ENCODE data around the gene STOX2. TPM values are rescaled to one million over a fixed set of nuclear protein-coding genes. Genes with fewer than 3 reads are reported as not detected.

STOX2 gene
- total and polyA plus RNA-seq, 10 of the 15 experiments (the other 5 are each of a cell fraction or from before 2014, with no cell fraction given), result 0.01 to 1.2 (median 0.18) TPM; not detected in 4

DNA sequence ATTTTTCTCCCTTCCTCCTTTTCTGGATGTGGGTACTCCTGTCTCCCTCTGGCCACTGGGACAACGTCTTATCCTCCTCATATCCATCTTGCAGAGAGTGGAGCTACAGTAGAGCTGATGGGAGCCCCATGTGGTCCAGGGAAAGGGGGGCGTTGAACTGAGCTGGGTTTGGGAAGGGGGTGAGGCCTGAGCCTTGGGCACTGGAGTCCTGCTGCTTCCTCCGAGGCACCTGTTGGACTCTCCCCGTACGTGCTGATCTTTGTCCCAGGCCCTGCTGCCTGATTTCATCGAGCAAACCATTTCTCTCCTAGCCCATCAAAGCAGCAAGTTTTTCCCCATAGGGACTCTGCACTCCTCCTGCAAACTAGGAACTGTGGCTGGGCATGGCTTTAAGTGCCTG is 94.3 kb downstream of the STOX2 start:
- POLR2A ChIA-PET, result interaction anchor here (0.6 kb wide), 1 partner anchor 18 kb away, joined by 4 read pairs; no protein-coding TSS in a partner anchor
- FAIRE-seq, result no peak
- CTCF ChIA-PET, result no interaction called here
- H3K36me3 ChIP-seq (ENCODE audit: control insufficient read depth in 2 of 2, insufficient read depth in 2 of 2, low read length in 1 of 2), result no peaks in the 10 kb centered on the region
- intact Hi-C loops (cut with micrococcal nuclease; ENCODE audit: unreplicated experiment), result no loop called here
- H4K20me1 ChIP-seq (ENCODE audit: control insufficient read depth, insufficient read depth), result no peaks in the 10 kb centered on the region
- ATAC-seq, result no peak
- H2AFZ ChIP-seq (ENCODE audit: control insufficient read depth, low read depth, low read length), result no peak overlapping the region
- H3K4me2 ChIP-seq (ENCODE audit: control insufficient read depth, insufficient read depth), result no peak overlapping the region
- no peaks in the 10 kb centered on the region for H3K79me2 ChIP-seq (ENCODE audit: control insufficient read depth, insufficient read depth, low read length)
- no peak overlapping the region for H3K27ac ChIP-seq (ENCODE audit: control insufficient read depth, insufficient read depth)
- RAD21 ChIA-PET (ENCODE audit: unreplicated experiment), result no interaction called here
- no peaks in the 10 kb centered on the region for H3K27me3 ChIP-seq (replicated peaks in 1 of 2; ENCODE audit: control insufficient read depth in 2 of 2, insufficient read depth in 2 of 2, low read length in 1 of 2)
- no peak for TF ChIP-seq E4F1 (IDR thresholded peaks at IDR 0.05; ENCODE audit: borderline replicate concordance, partially characterized antibody)
- TF ChIP-seq ZBTB11 (CRISPR knock-in tag; IDR thresholded peaks at IDR 0.05), result no peak
- no peak for TF ChIP-seq MAX (IDR thresholded peaks at IDR 0.05; ENCODE audit: low read depth, low read length)
- no peak for TF ChIP-seq SP1 (IDR thresholded peaks at IDR 0.05; ENCODE audit: low read depth, low read length)
- TF ChIP-seq CREB1 (IDR thresholded peaks at IDR 0.05; ENCODE audit: low read depth), result no peak
- no peak for TF ChIP-seq LARP7 (IDR thresholded peaks at IDR 0.05)
- no peak for TF ChIP-seq ZNF384 (IDR thresholded peaks at IDR 0.05; ENCODE audit: borderline replicate concordance, low read depth, low read length)
- TF ChIP-seq NFXL1 (IDR thresholded peaks at IDR 0.05; ENCODE audit: borderline replicate concordance), result no peak
- TF ChIP-seq SMAD5 (IDR thresholded peaks at IDR 0.05; ENCODE audit: low read depth), result no peak
- H3K4me1 ChIP-seq (ENCODE audit: control insufficient read depth, insufficient read depth, low read length), result no peaks in the 10 kb centered on the region
- BruUV-seq (replicated peaks), result no TSS peak
- no peak for DNase-seq (ENCODE audit: low read depth, low spot score)
- H3K9ac ChIP-seq (ENCODE audit: control insufficient read depth, insufficient read depth, low read length), result no peak overlapping the region
- H3K4me3 ChIP-seq, result no peak overlapping the region
- 44% methylated on average over 6 of the region's 6 CpGs for WGBS (ENCODE audit: insufficient coverage, insufficient replicate concordance, low lambda C conversion rate, missing lambda C conversion rate)
- H3K9me3 ChIP-seq (replicated peaks; ENCODE audit: control insufficient read depth, insufficient read depth, low read length), result no peaks in the 10 kb centered on the region
- SMC1A ChIA-PET (ENCODE audit: uncharacterized antibody, unreplicated experiment), result no interaction called here
- in situ Hi-C loops (cut with MboI), result no loop called here

All from GM12878 (cell line).